ENCODE measurements around the gene CD99.
"Not testable (repeated sequence)": the region's sequence is repeated elsewhere in the genome, so short reads cannot be mapped to it uniquely, and the experiment has no call there.

The CD99 gene

DNA sequence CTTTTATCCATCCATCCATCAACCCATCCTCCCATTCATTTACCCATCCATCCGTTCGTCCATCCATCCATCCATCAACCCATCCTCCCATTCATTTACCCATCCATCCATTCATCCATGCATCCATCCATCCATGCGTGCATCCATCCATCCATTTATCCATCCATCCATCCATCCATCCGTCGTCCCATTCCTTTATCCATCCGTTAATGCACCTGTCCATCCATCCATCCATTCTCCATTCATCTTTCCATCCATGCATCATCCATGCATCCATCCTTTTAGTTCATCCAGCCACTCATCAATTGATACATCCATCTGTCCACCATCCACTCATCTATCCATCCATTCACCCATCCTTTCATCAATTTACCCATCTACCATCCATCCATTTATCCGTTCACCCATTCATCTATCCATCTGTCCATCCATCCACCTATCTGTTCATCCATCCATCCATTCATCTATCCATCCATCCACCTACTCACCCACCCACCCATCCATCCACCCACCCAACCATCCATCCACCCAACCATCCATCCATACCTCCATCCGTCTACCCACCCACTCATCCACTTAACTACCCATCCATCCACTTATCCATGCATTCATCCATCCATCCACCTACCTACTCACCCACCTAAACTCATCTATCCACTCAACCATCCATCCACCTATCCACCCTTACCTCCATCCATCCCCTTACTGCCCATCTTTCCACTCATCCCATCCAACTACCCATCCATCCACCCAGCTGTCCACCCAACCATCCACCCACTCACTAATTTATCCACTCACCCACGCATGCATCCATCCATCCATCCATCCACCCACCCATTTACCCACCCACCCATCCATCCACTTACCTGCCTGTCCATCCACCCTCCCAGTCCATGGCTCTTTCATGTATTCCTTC, 9.6 kb downstream of the CD99 start:
- FAIRE-seq, result no peak

DNA sequence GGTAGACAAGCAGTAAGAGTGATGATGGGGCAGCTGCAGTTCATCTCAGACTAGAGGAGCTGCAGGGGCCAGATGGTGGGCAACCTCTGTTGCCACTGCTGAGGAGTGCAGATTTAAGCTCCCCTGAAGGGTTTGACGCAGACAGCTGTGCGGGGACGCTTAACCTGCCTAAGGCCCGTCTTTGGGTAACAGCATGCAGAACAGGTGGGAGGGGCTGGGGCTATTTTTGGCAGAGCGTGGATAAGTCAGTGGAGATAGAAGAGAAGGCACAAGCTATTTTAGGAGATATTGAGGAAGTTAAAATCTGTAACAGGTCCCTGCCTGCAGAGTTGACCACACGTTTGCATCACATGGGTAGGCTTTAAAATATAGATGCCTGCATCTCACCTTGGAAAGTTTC, 10.5 kb downstream of the CD99 start:
- no peak for FAIRE-seq

DNA sequence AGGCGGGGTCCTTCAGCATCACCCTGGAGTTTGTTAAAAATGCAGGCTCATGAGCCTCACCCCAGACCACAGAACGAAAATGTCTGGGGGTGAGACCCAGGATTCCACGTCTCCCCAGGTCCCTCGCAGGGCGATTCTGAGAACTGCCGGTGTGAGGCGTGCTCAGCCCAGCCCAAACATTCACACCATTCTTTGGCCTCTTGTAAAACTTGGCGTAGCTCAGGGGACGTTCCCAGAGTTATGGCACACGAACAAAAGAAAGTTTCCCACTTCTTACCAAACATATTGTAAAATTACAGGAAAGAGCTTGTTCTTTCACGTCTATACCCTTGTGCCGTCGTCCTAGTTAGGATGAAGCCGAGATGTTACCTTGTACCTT, 12.9 kb downstream of the CD99 start:
- FAIRE-seq, result no peak

DNA sequence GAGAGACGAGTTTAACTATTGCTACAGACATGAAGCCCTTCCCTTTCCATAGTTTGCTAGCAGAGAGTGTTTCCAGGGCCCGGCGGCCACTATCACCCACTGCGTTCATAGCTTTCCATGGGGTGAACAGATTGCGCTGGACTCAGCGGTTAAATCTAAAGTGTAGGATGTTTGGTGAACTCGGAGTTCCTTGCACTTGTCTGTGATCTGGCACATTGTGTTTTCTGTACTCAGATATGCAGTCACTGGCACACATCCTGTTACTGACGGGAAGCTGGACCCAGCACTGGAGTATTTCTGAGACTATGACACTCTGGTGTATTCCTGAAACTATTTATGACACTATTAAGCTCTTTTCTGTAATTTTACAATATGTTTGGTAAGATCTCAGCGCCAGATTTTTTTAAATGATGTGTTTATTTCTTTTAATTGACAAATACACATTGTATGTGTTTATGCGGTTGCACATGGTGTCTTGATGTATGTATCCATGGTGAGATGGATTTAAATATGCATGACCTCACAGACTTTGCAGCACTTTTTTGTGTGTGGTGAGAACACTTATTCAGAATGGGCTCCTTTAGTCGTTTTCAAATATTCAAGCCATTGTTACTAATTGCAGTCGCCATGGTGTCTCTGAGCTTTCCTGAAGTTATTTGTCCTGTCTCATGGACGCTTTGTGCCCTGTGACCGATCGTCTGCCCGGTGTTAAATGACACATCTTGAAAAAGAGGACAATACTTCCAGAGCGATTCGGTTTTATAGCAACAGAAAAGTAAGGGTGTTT, 14.1 kb downstream of the CD99 start:
- no peak for FAIRE-seq

DNA sequence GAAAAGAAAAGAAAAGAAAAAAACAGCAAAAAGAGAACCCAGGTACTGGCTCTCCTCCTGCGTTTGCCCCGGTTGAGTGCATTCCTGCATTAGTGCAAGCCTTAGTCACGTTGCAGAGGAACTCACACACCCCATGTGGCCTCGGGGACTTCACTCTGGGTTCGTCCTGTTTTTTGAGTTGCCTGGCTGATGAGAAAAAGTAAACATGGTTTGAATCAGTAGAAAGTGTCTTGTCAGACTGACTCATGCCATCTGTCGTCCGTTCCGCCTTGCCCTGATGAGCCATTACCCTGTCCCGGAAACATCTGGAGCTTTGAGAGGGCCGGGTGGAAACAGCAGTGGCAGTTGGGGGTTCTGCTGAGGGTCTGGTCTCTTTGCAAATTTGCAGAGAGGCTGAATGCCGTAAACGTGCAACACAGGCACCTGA, 16.3 kb downstream of the CD99 start:
- no peak for FAIRE-seq

DNA sequence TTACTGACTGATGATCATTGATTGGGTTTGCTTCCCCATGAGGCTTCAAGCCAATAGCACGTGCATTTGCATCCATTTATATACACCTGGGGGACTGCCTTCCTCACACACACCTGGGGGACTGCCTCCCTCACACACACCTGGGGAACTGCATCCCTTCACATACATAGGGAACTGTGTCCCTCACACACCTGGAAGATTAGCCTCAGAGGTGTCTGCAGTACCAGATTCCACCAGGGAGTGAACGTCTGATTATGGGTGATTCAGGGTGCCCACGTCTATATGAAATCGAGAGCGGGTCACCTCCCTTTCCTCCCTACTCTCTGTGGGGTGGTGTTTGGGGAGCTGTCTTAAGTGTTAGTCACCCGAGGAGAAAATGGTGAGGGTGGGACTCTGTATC, 16.9 kb downstream of the CD99 start:
- no peak for FAIRE-seq

DNA sequence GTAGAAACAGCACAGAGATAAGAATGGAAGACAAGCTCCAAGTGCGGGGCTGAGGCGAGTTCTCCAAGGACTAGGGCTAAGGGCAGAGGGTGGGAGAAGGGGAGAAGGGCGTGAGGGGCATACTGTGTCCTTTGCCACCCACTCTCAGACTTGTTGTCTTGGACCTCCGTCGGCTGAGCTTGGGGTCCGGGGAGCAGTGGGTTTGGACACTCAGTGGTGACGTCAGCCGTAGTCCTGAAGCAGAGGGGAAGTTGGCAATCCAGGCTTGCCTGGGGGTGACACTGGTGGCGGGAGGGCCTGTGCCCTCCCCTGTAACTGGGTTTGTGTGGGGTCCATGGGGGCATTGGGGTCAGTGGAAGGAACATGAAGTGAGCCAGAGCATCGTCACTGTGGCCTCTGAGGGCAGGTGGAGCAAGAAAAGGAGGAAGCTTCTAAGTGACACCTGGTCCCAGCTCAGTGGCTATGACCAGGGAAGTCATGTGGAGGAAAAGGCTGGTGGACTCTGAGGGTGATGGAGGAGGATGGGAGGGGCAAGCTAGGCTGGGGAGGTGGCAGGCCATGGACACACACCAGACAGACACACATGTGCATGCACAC, 17.6 kb downstream of the CD99 start:
- no peak for FAIRE-seq

DNA sequence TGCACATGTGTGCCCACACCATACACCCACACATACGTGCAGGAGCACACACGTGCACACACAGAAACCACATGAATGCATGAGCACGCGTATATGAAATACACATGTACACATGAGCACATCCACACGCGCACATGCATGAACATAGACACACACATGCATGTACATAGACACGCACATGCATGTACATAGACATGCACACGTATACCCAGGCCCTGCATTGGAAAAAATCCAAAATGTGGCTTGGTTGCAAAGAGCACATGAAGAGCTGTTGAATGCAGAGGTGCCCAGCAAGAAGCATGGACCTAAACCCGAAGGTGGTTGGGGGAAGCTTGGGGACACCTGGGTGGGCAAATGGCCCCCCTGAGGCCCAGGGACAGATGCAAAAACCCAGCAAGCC, 18.5 kb downstream of the CD99 start:
- no peak for FAIRE-seq

DNA sequence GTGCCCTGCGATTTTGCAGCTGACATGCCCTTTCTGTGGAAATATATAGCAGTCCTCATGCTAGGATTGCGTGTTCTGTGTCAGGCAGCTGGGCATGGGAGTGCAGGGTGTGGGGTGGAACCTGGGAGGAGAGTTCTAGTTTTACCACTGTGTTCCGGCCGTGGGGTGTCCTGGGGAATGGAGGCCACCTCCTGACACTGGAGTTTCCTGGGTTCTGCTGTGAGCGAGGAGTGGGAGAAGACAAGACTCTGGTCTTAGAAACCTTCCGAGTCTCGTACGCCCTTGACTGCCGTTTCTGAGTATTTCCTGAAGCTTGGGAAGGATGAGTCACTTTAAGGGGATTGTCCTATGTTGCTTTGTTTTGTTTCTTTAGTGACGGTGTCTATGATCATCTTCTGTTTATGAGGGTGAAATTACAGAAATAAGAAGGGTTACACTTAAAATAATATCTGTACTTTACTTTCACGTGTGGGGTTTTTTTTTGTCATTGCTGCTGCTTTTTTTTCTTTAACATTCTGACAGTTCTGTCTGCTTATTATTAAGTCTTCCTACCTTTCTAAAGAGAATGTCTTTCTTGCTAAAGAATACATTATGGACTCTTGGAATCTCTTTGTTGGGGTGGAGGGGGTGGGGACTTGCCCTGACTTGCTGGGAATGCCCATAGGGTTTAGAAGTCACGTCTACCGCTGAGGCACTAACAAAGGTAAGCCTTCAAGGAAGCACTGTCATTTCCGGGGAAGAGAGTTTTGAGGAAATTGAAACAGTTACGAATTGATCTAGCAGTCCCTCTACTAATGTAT, 19.1 kb downstream of the CD99 start:
- FAIRE-seq, result no peak

DNA sequence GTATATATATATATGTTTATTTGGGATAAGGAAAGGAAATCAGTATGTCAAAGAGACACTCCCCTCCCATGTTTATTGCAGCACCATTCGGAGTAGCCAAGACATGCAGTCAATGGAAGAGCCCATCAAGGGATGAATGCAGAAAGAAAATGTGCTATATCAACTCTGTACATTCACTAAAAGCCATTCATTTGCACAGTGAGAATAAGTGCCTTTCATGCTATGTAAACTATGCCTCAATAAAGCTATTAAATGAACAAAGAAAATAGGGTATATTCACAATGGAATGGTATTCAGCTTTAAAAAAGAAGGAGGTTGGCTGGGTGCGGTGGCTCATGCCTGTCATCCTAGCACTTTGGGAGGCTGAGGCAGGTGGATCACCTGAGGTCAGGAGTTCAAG, 20.3 kb downstream of the CD99 start:
- FAIRE-seq, result no peak

DNA sequence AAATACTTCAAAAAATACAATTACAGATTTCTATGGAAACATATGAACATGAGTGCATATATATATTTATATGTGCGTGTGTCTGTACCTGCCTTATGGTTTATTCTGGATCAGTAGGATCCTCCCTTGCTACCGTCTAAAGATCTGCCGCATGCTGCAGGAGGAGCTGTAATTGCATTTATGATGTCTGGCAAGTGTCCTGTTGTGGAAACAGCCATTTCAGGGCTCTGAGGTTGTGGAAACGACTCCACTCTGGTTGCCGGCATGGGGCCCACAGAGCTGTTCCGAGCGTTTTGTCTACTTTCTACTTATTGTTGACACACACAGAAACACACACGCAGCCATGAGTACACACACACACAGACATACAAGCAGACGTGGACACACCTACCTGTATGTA, 21.3 kb downstream of the CD99 start:
- FAIRE-seq, result no peak

DNA sequence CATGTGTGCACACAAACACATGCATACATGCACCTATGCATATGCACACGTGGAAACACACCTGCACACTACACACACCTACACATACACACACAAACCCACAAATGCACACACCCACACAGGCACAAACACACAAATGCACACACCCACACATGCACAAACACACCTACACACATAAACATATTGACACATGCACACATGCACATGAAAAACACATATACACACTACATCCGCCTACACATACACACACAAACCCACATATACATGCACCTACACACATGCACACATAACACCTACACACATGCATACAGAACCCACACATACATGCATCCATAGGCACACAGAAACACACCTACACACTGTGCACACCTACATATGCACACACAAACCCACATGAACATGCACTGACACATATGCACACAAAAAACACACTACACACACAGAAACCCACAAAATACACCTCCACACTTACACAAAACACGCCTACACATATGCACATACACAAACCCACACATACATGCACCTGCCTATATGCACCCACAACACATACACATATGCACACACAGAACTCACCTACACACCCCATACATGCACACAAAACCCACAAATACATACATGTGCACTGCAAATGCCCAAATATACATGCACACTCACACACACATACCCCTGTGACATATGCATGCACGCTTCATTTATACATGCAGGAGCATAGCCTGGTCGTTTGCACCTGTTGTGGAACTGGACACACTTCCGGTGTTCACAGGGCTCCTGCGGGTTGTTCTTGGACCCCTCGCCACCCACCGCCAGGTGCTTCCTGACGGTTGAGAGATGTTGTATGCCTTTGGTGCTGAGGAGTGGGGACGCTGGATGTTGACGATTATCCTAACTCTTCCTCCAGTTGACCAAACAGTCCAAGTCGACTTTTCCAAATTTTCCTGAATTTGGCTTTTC, 22.1 kb downstream of the CD99 start:
- no peak for FAIRE-seq

DNA sequence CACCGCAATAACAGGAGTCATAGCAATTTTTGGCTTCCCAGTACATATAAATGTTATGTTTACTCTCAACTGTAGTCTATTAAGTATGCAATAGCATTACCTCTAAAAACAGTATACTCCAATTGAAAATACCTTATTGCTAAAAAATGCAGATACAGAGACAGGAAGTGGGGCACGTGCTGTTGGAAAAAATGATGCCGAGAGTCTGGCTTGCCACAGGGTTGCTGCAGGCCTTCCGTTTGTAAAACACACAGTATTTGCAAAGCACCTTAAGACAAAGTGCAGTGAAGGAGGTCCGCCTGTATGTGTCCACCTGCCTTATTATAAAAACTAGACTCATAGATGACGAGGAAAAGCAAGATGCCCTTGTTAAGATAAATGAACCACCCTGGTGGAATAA, 23.5 kb downstream of the CD99 start:
- FAIRE-seq, result no peak

DNA sequence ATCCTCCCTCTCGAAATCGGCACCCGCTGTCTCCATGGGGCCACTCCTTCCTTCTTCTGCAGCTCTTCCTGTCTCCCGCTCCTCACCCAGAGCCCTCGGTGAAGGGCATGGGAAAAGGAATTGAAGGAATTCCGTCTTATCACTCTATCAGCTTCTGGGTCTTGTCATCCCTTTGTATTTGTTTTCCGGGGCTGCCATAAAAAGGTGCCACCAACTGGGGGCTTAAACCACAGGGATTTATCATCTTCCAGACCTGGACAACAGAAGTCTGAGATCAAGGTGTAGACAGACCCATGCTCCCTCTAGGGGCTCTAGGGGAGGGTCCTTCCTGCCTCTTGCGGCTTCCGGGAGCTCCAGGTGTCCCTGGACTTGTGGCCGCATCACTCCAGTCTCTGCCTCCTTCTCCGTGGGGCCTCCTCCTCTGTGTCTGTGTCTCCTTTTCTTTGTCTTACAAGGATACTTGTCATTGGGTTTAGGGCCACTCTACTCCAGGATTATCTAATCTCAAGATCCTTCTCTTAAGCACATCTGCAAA, 24.0 kb downstream of the CD99 start:
- FAIRE-seq, result no peak

DNA sequence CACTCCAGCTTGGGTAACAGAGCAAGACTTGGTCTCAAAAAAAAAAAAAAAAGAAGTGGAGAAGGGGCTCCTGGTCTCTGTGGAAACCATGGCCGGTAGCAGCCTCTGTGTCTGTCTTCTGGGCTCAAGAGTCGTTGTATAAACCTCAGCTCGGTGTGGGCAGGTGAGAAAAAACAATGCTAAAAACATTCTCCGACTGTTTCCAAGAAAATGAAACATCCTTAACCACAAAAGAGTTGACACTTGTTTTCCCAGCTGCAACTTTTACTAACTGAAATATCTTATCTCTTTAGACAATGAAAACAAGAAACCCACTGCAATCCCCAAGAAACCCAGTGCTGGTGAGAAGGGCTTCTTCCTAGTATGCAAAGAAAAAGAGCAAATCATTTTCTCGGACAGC, 26.2 kb downstream of the CD99 start:
- FAIRE-seq, result no peak

DNA sequence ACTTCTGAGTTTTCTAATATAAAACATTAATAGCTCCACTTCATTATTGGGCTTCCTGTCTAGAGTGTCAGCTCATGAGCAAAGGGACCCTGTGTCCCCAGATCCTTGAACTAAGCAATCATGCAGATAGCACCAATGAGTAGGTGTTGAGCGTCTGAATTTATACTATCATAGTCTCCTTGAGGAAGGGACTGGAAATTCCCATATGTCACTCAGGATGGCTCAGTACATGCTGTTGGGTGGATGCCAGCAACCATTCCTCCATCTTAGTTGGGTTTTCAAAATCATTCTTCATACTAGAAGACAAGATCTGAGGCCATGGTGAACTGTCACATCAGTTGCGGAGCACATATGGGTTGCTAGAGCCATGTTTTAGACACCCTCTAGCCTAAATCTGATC, 27.7 kb downstream of the CD99 start:
- FAIRE-seq, result no peak

DNA sequence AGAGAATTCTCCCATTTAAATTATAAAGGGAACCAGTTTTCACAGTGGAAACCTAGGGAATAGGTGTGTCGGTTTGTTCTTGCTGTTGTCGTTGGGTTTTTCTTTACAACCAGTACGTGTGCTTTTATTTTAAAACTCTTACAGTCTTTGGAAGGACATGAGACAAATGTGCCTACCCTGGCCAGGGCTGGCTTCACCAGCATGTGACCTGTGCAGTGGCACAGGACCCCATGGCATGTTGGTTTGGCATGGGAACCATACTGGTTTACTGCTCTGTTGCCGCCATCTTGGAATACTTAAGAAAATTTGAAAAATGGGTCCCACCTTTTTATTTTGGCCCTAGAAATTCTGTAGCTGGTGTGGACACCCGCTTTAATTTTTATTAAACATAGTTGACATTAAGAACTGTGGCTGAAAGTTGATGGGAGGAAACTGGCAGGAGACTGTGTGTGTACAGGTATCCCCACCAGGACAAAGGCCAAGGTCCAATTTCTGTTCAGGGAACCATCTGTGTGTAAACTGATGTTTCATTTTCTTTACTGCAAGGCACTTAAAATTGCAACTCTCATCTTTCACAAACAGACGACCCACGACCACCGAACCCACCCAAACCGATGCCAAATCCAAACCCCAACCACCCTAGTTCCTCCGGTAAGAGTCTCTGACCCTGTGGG, 28.8 kb downstream of the CD99 start:
- FAIRE-seq, result no peak

DNA sequence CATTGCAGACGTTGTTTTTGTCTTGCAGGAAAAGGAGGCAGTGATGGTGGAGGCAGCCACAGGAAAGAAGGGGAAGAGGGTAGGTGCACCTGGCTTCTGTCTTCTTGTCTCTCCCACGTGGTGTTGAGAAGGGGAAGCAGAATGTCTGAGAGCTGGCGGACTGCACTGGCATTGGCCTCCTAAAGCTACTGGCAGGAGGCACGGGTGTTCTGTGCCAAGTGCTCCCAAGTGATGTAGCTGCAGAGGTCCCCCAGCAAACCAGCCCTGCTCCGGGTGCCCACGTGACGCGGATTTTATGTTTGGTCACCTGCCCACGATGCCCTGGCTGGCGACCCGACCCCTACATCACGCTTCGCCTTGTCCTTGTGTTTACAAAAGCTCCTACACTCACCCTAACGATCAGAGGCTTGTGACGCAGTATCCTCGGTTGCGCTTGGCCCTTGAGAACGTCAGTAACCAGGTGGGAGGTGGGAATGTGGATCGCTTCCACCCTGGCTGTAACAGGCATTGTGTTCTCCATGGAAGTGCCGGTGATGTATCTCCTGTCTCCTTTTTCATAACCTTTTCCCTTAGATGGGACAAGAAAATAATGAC, 32.3 kb downstream of the CD99 start:
- no peak for FAIRE-seq

DNA sequence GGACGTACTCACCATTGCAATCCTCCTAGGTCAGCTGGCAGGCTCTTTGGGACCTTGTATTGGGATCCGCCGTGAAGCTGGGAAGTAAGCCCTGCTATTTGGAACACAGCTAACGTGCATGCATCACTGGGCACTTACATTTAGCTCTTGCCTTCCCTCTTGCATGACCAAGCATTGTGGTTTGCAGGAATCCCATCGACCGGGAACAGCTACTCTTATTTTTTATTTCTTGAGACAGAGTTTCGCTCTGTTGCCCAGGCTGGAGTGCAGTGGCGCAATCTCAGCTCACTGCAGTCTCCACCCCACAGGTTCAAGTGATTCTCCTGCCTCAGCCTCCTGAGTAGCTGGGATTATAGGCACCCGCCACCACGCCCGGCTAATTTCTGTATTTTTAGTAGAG, 36.2 kb downstream of the CD99 start:
- not testable (repeated sequence) for FAIRE-seq

DNA sequence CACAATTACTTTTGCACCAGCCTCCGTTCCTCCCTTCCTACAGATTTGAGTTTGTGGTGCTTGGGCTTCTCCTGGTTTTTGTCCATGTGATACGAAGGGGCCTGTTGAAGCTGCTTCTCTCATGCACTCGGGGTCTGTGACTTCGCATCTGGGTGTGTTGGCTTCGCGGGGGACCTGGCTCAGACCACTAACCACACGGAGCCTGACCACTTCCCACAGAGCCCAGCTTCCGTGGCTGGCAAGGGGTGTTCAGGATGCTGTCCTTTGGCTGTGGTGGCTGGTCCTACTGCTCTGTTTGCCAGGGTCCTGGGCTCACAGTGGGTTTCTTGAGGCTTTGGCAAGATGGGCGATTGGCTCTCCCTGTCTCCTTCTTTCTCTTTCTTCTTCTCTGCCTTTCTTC, 41.0 kb downstream of the CD99 start:
- no peak for FAIRE-seq

Measured in endometrium (tissue), 2 donors.